ENCODE data around the gene HNRNPF. TPM values are rescaled to one million over a fixed set of nuclear protein-coding genes. Genes with fewer than 3 reads are reported as not detected.

HNRNPF gene
- total RNA-seq, 2 donors from 2014 or later, result 250 to 394 TPM

DNA sequence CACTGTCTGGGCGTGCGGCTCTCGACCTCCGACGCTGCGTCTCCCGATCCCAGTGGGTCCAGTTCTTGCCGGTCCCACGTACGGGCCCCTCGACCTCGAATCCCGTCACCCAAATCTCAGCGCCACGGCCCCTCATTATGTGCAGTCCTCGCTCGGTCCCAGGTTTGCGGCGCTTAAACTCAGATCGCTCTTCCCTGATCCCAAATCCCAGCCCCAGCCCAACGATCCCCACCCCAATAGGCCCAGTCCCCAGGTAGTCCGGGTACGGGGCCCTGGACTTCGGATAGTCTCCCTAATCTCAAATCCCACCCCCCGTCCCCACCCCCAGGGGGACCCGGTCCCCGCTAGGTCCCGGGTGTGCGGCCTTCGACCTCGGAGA, 666 bp downstream of the HNRNPF start:
- Histone ChIP-seq H3K9ac (ENCODE audit: low read depth in 2 of 2, low read length in 2 of 2) (peak overlapping the region; percentile 97 to 98), H3K27ac (peak overlapping the region; percentile 100), H3K4me1 (peaks cover 21% of the 10 kb centered on the region), H3K4me3 (peak overlapping the region; percentile 56), H3K27me3 (no peaks in the 10 kb centered on the region), H3K36me3 (no peaks in the 10 kb centered on the region), H3K9me3 (no peaks in the 10 kb centered on the region)
- TF ChIP-seq, protein P1, sequence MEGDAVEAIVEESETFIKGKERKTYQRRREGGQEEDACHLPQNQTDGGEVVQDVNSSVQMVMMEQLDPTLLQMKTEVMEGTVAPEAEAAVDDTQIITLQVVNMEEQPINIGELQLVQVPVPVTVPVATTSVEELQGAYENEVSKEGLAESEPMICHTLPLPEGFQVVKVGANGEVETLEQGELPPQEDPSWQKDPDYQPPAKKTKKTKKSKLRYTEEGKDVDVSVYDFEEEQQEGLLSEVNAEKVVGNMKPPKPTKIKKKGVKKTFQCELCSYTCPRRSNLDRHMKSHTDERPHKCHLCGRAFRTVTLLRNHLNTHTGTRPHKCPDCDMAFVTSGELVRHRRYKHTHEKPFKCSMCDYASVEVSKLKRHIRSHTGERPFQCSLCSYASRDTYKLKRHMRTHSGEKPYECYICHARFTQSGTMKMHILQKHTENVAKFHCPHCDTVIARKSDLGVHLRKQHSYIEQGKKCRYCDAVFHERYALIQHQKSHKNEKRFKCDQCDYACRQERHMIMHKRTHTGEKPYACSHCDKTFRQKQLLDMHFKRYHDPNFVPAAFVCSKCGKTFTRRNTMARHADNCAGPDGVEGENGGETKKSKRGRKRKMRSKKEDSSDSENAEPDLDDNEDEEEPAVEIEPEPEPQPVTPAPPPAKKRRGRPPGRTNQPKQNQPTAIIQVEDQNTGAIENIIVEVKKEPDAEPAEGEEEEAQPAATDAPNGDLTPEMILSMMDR (IDR thresholded peaks at IDR 0.05), result no peak
- intact Hi-C loops (cut with DNase I), result no loop called here
- no peak for DNase-seq

- intact Hi-C loops (cut with DNase I), result no loop called here
- H3K4me3 ChIP-seq, result peak overlapping the region; percentile 56
- H3K4me1 ChIP-seq, result peaks cover 22% of the 10 kb centered on the region
- peak; percentile 94 for DNase-seq
- no peaks in the 10 kb centered on the region for H3K36me3 ChIP-seq
- H3K27ac ChIP-seq, result peak overlapping the region; percentile 100
- H3K9ac ChIP-seq (ENCODE audit: low read depth in 2 of 2, low read length in 2 of 2), result peak overlapping the region; percentile 97 to 98
- TF ChIP-seq, protein P1 (IDR thresholded peaks at IDR 0.05), result peak; percentile 28
- no peaks in the 10 kb centered on the region for H3K9me3 ChIP-seq
- no peaks in the 10 kb centered on the region for H3K27me3 ChIP-seq
Observed at GRCh38 chr10:43407576-43408330, 1.2 kb downstream of the HNRNPF start.

DNA sequence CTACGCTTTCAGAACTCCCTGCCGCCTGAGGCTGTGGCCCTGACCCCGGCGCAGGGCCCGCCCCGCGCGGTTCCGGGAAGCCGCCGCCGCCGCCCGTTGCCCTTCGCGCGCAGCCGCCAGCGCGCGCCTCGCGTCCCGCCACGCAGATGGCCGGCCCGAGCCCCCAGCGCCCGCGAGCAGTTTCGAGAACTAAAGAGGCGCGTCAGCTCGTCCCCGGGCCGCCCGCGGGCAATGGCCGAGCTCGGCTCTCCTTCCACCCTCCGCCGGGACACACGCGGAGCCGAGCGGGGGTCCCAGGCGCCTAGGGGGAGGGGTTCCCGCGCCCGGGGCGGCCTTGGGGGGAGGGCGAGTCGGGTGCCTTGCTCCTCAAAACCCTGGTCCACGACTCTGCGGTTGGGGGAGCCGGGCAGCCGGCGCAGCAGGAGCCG, 1.8 kb downstream of the HNRNPF start:
- H3K9me3 ChIP-seq, result no peaks in the 10 kb centered on the region
- TF ChIP-seq, protein P1 (IDR thresholded peaks at IDR 0.05), result no peak
- peak; percentile 58 for DNase-seq
- H3K4me1 ChIP-seq, result peaks cover 22% of the 10 kb centered on the region
- peak overlapping the region; percentile 97 to 98 for H3K9ac ChIP-seq (ENCODE audit: low read depth in 2 of 2, low read length in 2 of 2)
- intact Hi-C loops (cut with DNase I), result no loop called here
- H3K27ac ChIP-seq, result peak overlapping the region; percentile 100
- H3K4me3 ChIP-seq, result peak overlapping the region; percentile 56
- H3K27me3 ChIP-seq, result no peaks in the 10 kb centered on the region
- H3K36me3 ChIP-seq, result no peaks in the 10 kb centered on the region

DNA sequence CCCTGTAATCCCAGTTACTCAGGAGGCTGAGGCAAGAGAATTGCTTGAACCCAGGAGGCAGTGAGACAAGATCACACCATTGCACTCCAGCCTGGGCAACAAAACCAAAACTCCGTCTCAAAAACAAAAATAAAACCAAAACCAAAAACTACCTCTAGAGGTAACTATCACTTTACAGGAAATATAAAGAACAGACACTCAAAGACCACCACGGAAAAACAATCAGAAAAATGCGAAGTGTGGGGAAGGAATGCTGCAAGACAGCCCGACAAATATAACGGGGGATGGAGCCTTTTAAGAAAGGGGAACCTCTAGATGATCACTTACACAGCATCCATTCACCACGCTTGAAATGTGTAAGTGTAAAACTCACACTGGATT, 4.3 kb downstream of the HNRNPF start:
- no peaks in the 10 kb centered on the region for H3K9me3 ChIP-seq
- peak overlapping the region in 1 of 2 donors; percentile 4 for H3K9ac ChIP-seq (ENCODE audit: low read depth in 2 of 2, low read length in 2 of 2)
- TF ChIP-seq, protein P1 (IDR thresholded peaks at IDR 0.05), result no peak
- no peaks in the 10 kb centered on the region for H3K36me3 ChIP-seq
- H3K4me3 ChIP-seq, result no peak overlapping the region
- no peak for DNase-seq
- no peaks in the 10 kb centered on the region for H3K27me3 ChIP-seq
- intact Hi-C loops (cut with DNase I), result no loop called here
- H3K4me1 ChIP-seq, result peaks cover 22% of the 10 kb centered on the region
- H3K27ac ChIP-seq, result peak overlapping the region; percentile 47

DNA sequence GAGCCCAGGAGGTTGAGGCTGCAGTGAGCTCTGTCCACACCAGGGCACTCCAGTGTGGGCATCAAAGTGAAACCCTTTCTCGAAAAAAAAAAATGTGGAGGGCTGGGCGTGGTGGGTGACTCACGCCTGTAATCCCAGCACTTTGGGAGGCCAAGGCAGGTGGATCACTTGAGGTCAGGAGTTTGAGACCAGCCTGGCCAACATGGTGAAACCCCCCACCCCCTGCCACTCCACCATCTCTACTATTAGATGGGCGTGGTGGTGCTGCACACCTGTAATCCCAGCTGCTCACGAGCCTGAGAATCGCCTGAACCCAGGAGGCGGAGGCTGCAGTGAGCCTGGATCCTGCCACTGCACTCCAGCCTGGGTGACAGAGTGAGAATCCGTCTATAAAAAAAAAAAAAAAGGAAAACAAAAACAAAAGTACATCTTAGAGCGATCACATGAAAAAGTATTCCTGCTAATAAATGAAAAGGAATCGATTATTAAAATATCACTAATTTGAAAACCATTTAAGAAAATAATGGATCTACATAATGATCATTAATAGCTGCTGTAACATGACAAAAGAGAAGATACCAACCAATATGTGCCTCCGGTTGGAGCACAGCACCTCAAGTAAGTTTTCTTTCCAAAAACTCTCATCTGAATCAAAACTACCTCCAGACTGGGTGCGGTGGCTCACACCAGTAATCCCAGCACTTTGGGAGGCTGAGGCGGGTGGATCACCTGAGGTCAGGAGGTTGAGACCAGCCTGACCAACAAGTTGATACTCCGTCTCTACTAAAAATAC, 4.9 kb downstream of the HNRNPF start:
- peak overlapping the region; percentile 4 to 17 for H3K9ac ChIP-seq (ENCODE audit: low read depth in 2 of 2, low read length in 2 of 2)
- no peaks in the 10 kb centered on the region for H3K36me3 ChIP-seq
- H3K27ac ChIP-seq, result peak overlapping the region; percentile 47
- no peak for DNase-seq
- intact Hi-C loops (cut with DNase I), result no loop called here
- H3K27me3 ChIP-seq, result no peaks in the 10 kb centered on the region
- H3K9me3 ChIP-seq, result no peaks in the 10 kb centered on the region
- peaks cover 25% of the 10 kb centered on the region for H3K4me1 ChIP-seq
- TF ChIP-seq, protein P1 (IDR thresholded peaks at IDR 0.05), result no peak
- H3K4me3 ChIP-seq, result no peak overlapping the region

All from colonic mucosa (tissue), 4 donors.